Measurements from ENCODE around the gene PMFBP1. TPM values are rescaled to one million over a fixed set of nuclear protein-coding genes. Genes with fewer than 3 reads are reported as not detected.

The PMFBP1 gene
- total and polyA plus RNA-seq, 2 experiments from 2014 or later = 2.6 to 3.3 TPM

DNA sequence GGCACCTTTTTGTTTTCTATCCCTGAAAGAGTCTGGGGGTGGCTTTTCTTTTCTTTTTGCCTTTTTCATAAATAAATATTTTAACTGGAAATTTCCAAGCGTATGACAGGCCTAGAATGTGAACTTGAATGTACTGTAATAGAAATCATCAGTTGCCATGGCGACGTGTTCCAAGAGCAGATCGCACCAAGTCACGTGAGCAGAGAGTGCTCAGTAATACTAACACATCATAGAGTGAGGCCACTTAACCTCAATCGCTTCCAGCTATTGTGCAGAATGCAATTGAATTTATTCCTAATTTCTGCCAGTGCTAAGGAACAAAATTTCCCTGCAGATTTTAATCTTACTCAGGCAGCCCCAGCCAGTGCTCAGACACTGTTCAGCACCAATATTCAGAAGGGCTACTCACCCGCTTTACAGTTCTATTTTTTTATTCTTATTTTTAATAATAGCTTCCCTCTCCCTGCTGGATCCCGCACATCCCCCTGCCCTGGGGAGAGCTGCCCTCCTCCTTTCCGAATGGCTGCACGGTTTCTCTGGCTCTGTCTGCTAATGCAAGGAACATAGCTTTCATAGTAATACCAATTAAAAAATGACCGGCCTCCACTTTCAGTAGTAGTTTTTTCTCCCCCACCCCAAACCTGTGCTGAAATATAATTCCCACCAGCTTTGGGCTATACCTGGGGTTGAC lies 26.2 kb upstream of the PMFBP1 start:
- H3K36me3 ChIP-seq (ENCODE audit: insufficient read depth) = no peaks in the 10 kb centered on the region
- H3K4me2 ChIP-seq = no peak overlapping the region
- ATAC-seq (no peak), DNase-seq (ENCODE audit: low spot score) (no peak)
- H3K4me3 ChIP-seq = no peak overlapping the region
- TF ChIP-seq REST (IDR thresholded peaks at IDR 0.05; ENCODE audit: unreplicated experiment) (no peak), ZNF331 (CRISPR knock-in tag; IDR thresholded peaks at IDR 0.05; ENCODE audit: low read depth) (no peak), JUNB (IDR thresholded peaks at IDR 0.05; ENCODE audit: unreplicated experiment) (no peak), STAT1 (IDR thresholded peaks at IDR 0.05; ENCODE audit: unreplicated experiment) (no peak), NANOG (IDR thresholded peaks at IDR 0.05; ENCODE audit: borderline replicate concordance) (no peak), EZH2 (IDR thresholded peaks at IDR 0.05; ENCODE audit: low read depth, unreplicated experiment) (no peak), POLR2AphosphoS5 (IDR thresholded peaks at IDR 0.05; ENCODE audit: low read depth) (no peak)
- H3K27ac ChIP-seq (ENCODE audit: low read depth) = no peak overlapping the region
- no peaks in the 10 kb centered on the region for H4K20me1 ChIP-seq (replicated peaks; ENCODE audit: insufficient read depth)
- no peaks in the 10 kb centered on the region for H3F3A ChIP-seq (replicated peaks; ENCODE audit: low read depth)
- peaks cover 23% of the 10 kb centered on the region for H3K4me1 Mint-ChIP-seq
- no peaks in the 10 kb centered on the region for H3K9me2 ChIP-seq (ENCODE audit: insufficient read depth)
- peaks cover 8% of the 10 kb centered on the region; the same call in 1 of the 2 replicates for H3K4me1 ChIP-seq (ENCODE audit: insufficient read depth)
- H2AFZ ChIP-seq = no peak overlapping the region
- H3K4me3 Mint-ChIP-seq = no peak overlapping the region
- H3K36me3 Mint-ChIP-seq (ENCODE audit: low read depth) = no peaks in the 10 kb centered on the region
- peaks cover 2% of the 10 kb centered on the region for H3K27me3 Mint-ChIP-seq (ENCODE audit: insufficient read depth, low read depth, poor library complexity)
- H3K27ac Mint-ChIP-seq = no peak overlapping the region
- H3K9me3 Mint-ChIP-seq = no peaks in the 10 kb centered on the region
- no peaks in the 10 kb centered on the region for H3K79me2 ChIP-seq (replicated peaks; ENCODE audit: insufficient read depth)
- no peaks in the 10 kb centered on the region for H3K27me3 ChIP-seq (ENCODE audit: insufficient read depth)

- no peaks in the 10 kb centered on the region for H3K27me3 ChIP-seq (ENCODE audit: insufficient read depth)
- H3K27ac ChIP-seq (ENCODE audit: low read depth) = no peak overlapping the region
- Mint-ChIP-seq H3K36me3 (ENCODE audit: low read depth) (no peaks in the 10 kb centered on the region), H3K27me3 (ENCODE audit: insufficient read depth, low read depth, poor library complexity) (peaks cover 2% of the 10 kb centered on the region), H3K9me3 (no peaks in the 10 kb centered on the region), H3K4me1 (peaks cover 23% of the 10 kb centered on the region), H3K27ac (no peak overlapping the region), H3K4me3 (no peak overlapping the region)
- ATAC-seq (no peak), DNase-seq (ENCODE audit: low spot score) (no peak)
- no peaks in the 10 kb centered on the region for H3K36me3 ChIP-seq (ENCODE audit: insufficient read depth)
- no peaks in the 10 kb centered on the region for H3F3A ChIP-seq (replicated peaks; ENCODE audit: low read depth)
- H3K79me2 ChIP-seq (replicated peaks; ENCODE audit: insufficient read depth) = no peaks in the 10 kb centered on the region
- no peaks in the 10 kb centered on the region for H3K9me2 ChIP-seq (ENCODE audit: insufficient read depth)
- H3K4me2 ChIP-seq = no peak overlapping the region
- H3K4me3 ChIP-seq = no peak overlapping the region
- H4K20me1 ChIP-seq (replicated peaks; ENCODE audit: insufficient read depth) = no peaks in the 10 kb centered on the region
- H2AFZ ChIP-seq = no peak overlapping the region
- H3K4me1 ChIP-seq (ENCODE audit: insufficient read depth) = peaks cover 8% of the 10 kb centered on the region; the same call in 1 of the 2 replicates
- TF ChIP-seq POLR2AphosphoS5 (IDR thresholded peaks at IDR 0.05; ENCODE audit: low read depth) (no peak), NANOG (IDR thresholded peaks at IDR 0.05; ENCODE audit: borderline replicate concordance) (no peak), EZH2phosphoT487 (IDR thresholded peaks at IDR 0.05; ENCODE audit: unreplicated experiment) (no peak), ZNF114 (CRISPR knock-in tag; IDR thresholded peaks at IDR 0.05) (no peak), STAT1 (IDR thresholded peaks at IDR 0.05; ENCODE audit: unreplicated experiment) (no peak), JUNB (IDR thresholded peaks at IDR 0.05; ENCODE audit: unreplicated experiment) (no peak), ZNF331 (CRISPR knock-in tag; IDR thresholded peaks at IDR 0.05; ENCODE audit: low read depth) (no peak)
- TF ChIP-seq, protein P1, sequence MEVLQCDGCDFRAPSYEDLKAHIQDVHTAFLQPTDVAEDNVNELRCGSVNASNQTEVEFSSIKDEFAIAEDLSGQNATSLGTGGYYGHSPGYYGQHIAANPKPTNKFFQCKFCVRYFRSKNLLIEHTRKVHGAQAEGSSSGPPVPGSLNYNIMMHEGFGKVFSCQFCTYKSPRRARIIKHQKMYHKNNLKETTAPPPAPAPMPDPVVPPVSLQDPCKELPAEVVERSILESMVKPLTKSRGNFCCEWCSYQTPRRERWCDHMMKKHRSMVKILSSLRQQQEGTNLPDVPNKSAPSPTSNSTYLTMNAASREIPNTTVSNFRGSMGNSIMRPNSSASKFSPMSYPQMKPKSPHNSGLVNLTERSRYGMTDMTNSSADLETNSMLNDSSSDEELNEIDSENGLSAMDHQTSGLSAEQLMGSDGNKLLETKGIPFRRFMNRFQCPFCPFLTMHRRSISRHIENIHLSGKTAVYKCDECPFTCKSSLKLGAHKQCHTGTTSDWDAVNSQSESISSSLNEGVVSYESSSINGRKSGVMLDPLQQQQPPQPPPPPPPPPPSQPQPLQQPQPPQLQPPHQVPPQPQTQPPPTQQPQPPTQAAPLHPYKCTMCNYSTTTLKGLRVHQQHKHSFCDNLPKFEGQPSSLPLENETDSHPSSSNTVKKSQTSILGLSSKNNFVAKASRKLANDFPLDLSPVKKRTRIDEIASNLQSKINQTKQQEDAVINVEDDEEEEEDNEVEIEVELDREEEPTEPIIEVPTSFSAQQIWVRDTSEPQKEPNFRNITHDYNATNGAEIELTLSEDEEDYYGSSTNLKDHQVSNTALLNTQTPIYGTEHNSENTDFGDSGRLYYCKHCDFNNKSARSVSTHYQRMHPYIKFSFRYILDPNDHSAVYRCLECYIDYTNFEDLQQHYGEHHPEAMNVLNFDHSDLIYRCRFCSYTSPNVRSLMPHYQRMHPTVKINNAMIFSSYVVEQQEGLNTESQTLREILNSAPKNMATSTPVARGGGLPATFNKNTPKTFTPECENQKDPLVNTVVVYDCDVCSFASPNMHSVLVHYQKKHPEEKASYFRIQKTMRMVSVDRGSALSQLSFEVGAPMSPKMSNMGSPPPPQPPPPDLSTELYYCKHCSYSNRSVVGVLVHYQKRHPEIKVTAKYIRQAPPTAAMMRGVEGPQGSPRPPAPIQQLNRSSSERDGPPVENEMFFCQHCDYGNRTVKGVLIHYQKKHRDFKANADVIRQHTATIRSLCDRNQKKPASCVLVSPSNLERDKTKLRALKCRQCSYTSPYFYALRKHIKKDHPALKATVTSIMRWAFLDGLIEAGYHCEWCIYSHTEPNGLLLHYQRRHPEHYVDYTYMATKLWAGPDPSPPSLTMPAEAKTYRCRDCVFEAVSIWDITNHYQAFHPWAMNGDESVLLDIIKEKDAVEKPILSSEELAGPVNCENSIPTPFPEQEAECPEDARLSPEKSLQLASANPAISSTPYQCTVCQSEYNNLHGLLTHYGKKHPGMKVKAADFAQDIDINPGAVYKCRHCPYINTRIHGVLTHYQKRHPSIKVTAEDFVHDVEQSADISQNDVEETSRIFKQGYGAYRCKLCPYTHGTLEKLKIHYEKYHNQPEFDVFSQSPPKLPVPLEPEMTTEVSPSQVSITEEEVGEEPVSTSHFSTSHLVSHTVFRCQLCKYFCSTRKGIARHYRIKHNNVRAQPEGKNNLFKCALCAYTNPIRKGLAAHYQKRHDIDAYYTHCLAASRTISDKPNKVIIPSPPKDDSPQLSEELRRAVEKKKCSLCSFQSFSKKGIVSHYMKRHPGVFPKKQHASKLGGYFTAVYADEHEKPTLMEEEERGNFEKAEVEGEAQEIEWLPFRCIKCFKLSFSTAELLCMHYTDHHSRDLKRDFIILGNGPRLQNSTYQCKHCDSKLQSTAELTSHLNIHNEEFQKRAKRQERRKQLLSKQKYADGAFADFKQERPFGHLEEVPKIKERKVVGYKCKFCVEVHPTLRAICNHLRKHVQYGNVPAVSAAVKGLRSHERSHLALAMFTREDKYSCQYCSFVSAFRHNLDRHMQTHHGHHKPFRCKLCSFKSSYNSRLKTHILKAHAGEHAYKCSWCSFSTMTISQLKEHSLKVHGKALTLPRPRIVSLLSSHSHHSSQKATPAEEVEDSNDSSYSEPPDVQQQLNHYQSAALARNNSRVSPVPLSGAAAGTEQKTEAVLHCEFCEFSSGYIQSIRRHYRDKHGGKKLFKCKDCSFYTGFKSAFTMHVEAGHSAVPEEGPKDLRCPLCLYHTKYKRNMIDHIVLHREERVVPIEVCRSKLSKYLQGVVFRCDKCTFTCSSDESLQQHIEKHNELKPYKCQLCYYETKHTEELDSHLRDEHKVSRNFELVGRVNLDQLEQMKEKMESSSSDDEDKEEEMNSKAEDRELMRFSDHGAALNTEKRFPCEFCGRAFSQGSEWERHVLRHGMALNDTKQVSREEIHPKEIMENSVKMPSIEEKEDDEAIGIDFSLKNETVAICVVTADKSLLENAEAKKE (CRISPR knock-in tag; IDR thresholded peaks at IDR 0.05) = no peak
These were observed 25.6 kb upstream of the PMFBP1 start for GRCh38 chr16:72197545-72197944.
